OCI-LY1 (cell line): Measurements from ENCODE around the gene HSPA1B.

Experiments
- H2AFZ ChIP-seq: fragments of 200-600 bp; sonication (generic), shearing (Covaris generic); 2 replicates; pipeline ENCODE4 v1.6.0; 2014; ENCODE audit warnings: antibody characterized with exemption, mild to moderate bottlenecking, low read length
- H3F3A ChIP-seq: fragments of 200-600 bp; sonication (generic), shearing (Covaris generic); 2 replicates; pipeline ENCODE4 v1.6.0; 2014; ENCODE audit warnings: mild to moderate bottlenecking, antibody characterized with exemption, low read length, moderate library complexity; ENCODE audit not compliant: insufficient read depth
- H3K27ac ChIP-seq: fragments of 200-600 bp; sonication (generic); 2 replicates; pipeline ENCODE4 v1.5.1; 2014; ENCODE audit warnings: low read length, mixed run types, mild to moderate bottlenecking, low read depth; ENCODE audit not compliant: poor library complexity, severe bottlenecking
- H3K27me3 ChIP-seq: fragments of 200-600 bp; sonication (generic); 2 replicates; pipeline ENCODE4 v1.6.0; 2014; ENCODE audit warnings: antibody characterized with exemption, mild to moderate bottlenecking, low read length, moderate library complexity; ENCODE audit not compliant: insufficient read depth
- H3K36me3 ChIP-seq: fragments of 200-600 bp; sonication (generic); 2 replicates; pipeline ENCODE4 v1.6.1; 2014; ENCODE audit warnings: mild to moderate bottlenecking, antibody characterized with exemption, low read length, moderate library complexity, mixed read lengths; ENCODE audit not compliant: insufficient read depth
- H3K4me1 ChIP-seq: fragments of 200-600 bp; sonication (generic); 2 replicates; pipeline ENCODE4 v1.5.1; 2014; ENCODE audit warnings: mild to moderate bottlenecking, low read length, moderate library complexity; ENCODE audit not compliant: insufficient read depth, severe bottlenecking
- H3K4me2 ChIP-seq: fragments of 200-600 bp; sonication (generic), shearing (Covaris generic); 2 replicates; pipeline ENCODE4 v1.6.1; 2014; ENCODE audit warnings: low read length
- H3K4me3 ChIP-seq: fragments of 200-600 bp; sonication (generic); 2 replicates; pipeline ENCODE4 v1.5.1; 2014; ENCODE audit warnings: low read length, low read depth, mild to moderate bottlenecking, mixed read lengths; ENCODE audit not compliant: poor library complexity, severe bottlenecking
- H3K79me2 ChIP-seq: fragments of 200-600 bp; shearing (Covaris generic); 2 replicates; pipeline ENCODE4 v1.6.1; 2016; ENCODE audit warnings: mixed run types, low read length, mixed read lengths; ENCODE audit not compliant: insufficient read depth
- H3K9ac ChIP-seq: fragments of 200-600 bp; sonication (generic), shearing (Covaris generic); 2 replicates; pipeline ENCODE4 v1.6.1; 2014; ENCODE audit warnings: mild to moderate bottlenecking, low read length, mixed read lengths
- H3K9me2 ChIP-seq: fragments of 200-600 bp; sonication (generic), shearing (Covaris generic); 2 replicates; pipeline ENCODE4 v1.6.1; 2014; ENCODE audit warnings: low read depth, mild to moderate bottlenecking, low read length, mixed read lengths
- H3K9me3 ChIP-seq: fragments of 200-600 bp; shearing (Covaris generic); 2 replicates; pipeline ENCODE4 v1.6.1; 2014; ENCODE audit warnings: low read length, mixed read lengths
- H4K20me1 ChIP-seq: fragments of 200-600 bp; sonication (generic), shearing (Covaris generic); 2 replicates; pipeline ENCODE4 v1.6.0; 2016; ENCODE audit warnings: mild to moderate bottlenecking, low read length; ENCODE audit not compliant: insufficient read depth
- EZH2 ChIP-seq: fragments of 200-600 bp; sonication (generic), shearing (Covaris generic); IDR thresholded peaks from 2 replicates; pipeline ENCODE4 v1.8.0; 2017; ENCODE audit warnings: borderline replicate concordance, mixed run types, mild to moderate bottlenecking, antibody characterized with exemption, low read length, moderate library complexity, mixed read lengths
- TF ChIP-seq, protein P1 (sequence below): fragments of 200-600 bp; sonication (generic), shearing (Covaris generic); IDR thresholded peaks from 2 replicates; pipeline ENCODE4 v1.5.1; 2017; ENCODE audit warnings: mild to moderate bottlenecking, antibody characterized with exemption, low read length, moderate library complexity, mixed read lengths

HSPA1B gene

DNA sequence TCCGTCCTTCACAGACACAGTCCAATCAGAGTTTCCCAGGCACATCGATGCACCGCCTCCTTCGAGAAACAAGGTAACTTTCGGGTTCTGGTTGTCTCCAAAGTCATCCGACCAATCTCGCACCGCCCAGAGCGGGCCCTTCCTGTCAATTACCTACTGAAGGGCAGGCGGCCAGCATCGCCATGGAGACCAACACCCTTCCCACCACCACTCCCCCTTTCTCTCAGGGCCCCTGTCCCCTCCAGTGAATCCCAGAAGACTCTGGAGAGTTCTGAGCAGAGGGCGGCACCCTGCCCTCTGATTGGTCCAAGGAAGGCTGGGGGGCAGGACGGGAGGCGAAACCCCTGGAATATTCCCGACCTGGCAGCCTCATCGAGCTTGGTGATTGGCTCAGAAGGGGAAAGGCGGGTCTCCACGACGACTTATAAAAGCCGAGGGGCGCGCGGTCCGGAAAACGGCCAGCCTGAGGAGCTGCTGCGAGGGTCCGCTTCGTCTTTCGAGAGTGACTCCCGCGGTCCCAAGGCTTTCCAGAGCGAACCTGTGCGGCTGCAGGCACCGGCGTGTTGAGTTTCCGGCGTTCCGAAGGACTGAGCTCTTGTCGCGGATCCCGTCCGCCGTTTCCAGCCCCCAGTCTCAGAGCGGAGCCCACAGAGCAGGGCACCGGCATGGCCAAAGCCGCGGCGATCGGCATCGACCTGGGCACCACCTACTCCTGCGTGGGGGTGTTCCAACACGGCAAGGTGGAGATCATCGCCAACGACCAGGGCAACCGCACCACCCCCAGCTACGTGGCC is at the start of gene HSPA1B:
HSPA1B (plus strand) TSS at position 453 of the 794 bp plus-strand sequence; CDS start at position 666, 213 bp downstream.
- Histone ChIP-seq H3K36me3 (no peaks in the 10 kb centered on the region), H3K4me2 (peak within 1 kb of the TSS; percentile 81), H3K4me3 (peak within 1 kb of the TSS; percentile 62), H4K20me1 (no peaks in the 10 kb centered on the region), H3K9me3 (no peaks in the 10 kb centered on the region), H3K9ac (peak within 1 kb of the TSS; percentile 76), H2AFZ (0 out of 2 replicates have a peak within 1 kb of the TSS, but pooled peaks have one; percentile 12), H3K27ac (peak within 1 kb of the TSS; percentile 91), H3K27me3 (no peaks in the 10 kb centered on the region), H3F3A (peaks cover 10% of the 10 kb centered on the region; the same call in 1 of the 2 replicates), H3K9me2 (no peaks in the 10 kb centered on the region), H3K4me1 (peaks cover 41% of the 10 kb centered on the region), H3K79me2 (peaks cover 22% of the 10 kb centered on the region)
- no peak for TF ChIP-seq EZH2
- TF ChIP-seq, protein P1, sequence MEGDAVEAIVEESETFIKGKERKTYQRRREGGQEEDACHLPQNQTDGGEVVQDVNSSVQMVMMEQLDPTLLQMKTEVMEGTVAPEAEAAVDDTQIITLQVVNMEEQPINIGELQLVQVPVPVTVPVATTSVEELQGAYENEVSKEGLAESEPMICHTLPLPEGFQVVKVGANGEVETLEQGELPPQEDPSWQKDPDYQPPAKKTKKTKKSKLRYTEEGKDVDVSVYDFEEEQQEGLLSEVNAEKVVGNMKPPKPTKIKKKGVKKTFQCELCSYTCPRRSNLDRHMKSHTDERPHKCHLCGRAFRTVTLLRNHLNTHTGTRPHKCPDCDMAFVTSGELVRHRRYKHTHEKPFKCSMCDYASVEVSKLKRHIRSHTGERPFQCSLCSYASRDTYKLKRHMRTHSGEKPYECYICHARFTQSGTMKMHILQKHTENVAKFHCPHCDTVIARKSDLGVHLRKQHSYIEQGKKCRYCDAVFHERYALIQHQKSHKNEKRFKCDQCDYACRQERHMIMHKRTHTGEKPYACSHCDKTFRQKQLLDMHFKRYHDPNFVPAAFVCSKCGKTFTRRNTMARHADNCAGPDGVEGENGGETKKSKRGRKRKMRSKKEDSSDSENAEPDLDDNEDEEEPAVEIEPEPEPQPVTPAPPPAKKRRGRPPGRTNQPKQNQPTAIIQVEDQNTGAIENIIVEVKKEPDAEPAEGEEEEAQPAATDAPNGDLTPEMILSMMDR, result no peak

GRCh38 chr6:31778193-31778592 is 49.3 kb upstream of the HSPA1B start:
- H3K27me3 ChIP-seq, result no peaks in the 10 kb centered on the region
- H3K9me3 ChIP-seq, result no peaks in the 10 kb centered on the region
- H3K36me3 ChIP-seq, result peaks cover 57% of the 10 kb centered on the region
- H3K27ac ChIP-seq, result no peak overlapping the region
- H3K9me2 ChIP-seq, result no peaks in the 10 kb centered on the region
- no peak overlapping the region for H3K4me2 ChIP-seq
- no peak overlapping the region for H3K9ac ChIP-seq
- no peaks in the 10 kb centered on the region for H4K20me1 ChIP-seq
- H3K4me1 ChIP-seq, result peaks cover 9% of the 10 kb centered on the region
- TF ChIP-seq EZH2, result no peak
- TF ChIP-seq, protein P1, result no peak
- no peak overlapping the region for H2AFZ ChIP-seq
- H3K4me3 ChIP-seq, result no peak overlapping the region
- H3F3A ChIP-seq, result no peaks in the 10 kb centered on the region
- H3K79me2 ChIP-seq, result no peaks in the 10 kb centered on the region

DNA sequence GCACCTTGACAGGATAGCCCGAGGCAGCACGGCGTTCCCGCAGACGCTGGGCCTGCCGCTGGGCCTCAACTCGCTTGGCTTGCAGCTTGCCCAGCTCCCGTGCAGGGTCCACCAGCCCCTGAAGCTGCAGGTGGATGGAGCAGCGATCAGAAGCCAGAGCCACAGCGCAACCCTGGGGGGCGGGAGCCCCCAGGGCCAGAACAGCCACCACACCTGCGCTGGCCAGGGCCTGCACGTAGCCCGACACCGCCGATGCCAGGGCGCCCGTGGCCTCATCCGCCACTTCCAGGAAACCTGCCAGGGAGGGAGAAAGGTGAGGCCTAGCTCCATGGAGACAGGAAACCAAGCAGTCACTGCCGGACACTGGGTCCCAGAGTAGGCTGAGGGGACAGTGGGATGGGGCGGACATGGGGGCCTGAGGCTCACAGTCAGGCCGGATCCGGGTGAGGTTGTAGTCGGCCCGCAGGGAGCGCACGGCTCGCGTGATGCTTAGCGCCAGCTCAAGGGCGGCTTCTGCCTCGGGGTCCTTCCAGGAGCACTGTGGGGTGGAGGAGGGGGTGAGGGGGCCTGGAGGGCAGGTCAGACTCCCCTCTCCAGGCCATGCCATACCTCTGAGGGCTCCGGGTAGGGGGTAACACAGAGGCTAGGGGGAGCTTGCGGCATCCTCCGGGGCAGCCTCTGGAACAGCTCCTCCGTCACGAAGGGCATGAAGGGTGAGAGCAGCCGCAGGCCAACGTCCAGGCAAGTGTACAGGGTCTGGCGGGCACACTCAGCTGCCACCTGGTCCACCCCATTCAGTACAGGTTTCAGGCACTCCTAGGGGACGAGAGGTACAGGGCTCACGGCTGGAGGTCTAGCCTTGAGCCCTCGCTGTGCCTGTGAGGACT is 48.3 kb upstream of the HSPA1B start:
- no peaks in the 10 kb centered on the region for H3F3A ChIP-seq
- no peaks in the 10 kb centered on the region for H3K27me3 ChIP-seq
- no peaks in the 10 kb centered on the region for H4K20me1 ChIP-seq
- no peak overlapping the region for H3K27ac ChIP-seq
- H3K9ac ChIP-seq, result no peak overlapping the region
- peaks cover 67% of the 10 kb centered on the region for H3K36me3 ChIP-seq
- TF ChIP-seq EZH2, result no peak
- TF ChIP-seq, protein P1, result no peak
- H3K4me3 ChIP-seq, result no peak overlapping the region
- H3K4me2 ChIP-seq, result no peak overlapping the region
- H2AFZ ChIP-seq, result no peak overlapping the region
- no peaks in the 10 kb centered on the region for H3K9me3 ChIP-seq
- H3K4me1 ChIP-seq, result peaks cover 9% of the 10 kb centered on the region
- no peaks in the 10 kb centered on the region for H3K9me2 ChIP-seq
- no peaks in the 10 kb centered on the region for H3K79me2 ChIP-seq
